ENCODE measurements around the gene CPB2.

Gene CPB2

DNA sequence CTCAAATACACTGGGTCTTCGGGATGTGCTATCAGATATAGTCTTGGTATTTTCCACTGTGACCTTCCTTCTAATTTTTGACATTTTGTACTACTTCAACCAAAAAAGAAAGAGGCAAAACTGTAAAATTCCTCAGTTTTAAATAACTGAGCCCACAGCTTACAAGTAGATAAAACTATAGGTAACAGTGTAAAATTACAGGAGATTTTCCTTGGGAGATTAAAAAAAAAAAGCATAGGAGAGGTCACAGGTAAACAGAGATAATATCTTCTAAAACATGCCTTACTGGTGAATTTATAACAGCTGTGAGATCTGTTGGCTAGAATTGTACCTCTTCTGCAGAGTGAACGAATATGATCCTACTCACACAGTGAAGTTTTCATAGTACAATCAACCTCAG is 59.4 kb downstream of the CPB2 start:
- DNase-seq = no peak

DNA sequence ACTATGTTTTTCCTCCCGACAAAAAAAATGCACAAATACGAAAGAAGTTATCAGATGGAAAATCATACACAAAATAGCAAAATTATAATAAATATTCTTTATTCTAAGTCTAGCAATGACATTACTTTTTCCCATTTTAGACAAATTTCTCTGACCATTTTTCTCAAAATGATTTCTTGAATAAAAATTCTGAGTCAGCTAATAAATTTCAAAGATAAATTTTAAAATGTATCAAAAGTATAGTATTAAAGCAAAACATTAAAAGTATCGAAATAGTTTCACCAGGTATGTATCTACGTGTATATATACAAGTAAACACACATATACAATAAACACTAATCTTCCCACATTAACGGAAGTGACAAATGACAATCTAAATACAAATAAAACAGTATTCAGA is 61.2 kb downstream of the CPB2 start:
- DNase-seq = no peak

DNA sequence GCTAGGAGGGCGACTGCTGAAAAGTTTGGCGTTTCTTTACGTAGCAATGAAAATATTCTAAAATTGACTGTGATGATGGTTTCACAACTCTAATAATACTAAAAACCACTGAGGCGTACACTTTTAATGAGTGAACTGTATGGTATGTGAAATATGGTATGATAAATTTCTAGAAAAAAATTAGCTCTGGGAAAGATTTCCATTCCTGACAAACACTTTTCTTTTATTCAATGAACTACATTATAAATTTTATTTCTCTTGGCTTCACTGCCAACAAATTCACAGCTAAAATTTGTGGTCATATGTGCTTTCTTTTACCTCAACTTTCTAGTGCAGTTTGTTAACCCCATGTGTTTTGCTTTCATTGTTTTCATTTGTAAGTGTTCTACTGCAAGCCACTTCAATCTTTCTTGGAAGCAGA is 63.4 kb downstream of the CPB2 start:
- no peak for DNase-seq

DNA sequence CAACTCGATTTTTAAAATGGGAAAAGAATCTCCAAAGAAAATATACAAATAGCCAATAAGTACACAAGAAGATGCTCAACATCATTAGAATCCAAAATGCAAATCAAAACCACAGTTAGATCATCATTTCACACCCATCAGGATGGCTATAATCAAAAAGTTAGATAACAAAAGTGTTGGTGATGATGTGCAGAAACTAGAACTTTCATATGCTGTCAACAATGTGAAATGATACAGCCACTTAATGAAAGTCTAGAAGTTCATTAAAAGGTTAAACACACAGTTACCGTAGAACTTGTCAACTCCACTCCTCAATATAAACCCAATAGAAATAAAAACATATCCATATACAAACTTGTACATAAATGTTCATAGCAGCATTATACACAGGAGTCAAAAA is 64.1 kb downstream of the CPB2 start:
- DNase-seq = no peak

DNA sequence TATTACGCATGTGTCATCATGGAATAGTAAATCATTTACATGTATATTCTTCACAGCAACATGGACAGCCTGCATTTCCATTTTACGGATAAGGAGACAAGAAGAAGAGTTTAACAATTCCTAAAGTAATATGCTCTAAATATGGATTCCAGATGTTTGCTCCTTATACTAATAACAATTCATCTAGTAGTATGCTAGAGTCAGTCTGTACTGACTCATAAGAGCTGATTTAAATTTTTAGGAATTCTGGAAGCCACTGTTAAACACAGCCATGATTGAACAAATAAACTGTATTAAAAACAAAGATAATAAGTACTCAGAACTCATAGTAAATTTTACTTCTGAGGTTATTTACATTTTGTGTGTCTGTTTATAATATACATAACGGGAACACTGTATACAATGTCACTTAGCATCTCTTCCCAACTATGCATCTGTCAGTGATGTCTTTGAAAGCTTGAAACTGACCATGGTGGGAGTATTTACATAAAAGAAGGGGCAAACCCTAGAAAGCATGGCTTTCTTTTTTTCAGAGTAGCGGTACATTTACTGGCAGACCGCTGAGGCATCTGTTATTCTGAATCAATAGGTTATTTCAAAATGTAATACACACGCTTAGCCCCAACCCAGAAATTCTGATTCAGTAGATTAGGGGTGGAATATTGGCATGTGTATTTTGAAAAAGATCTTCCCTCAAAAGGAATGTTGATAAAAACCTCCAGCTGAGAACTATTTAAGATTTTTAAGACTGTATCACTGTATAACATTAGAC is 65.2 kb downstream of the CPB2 start:
- no peak for DNase-seq

DNA sequence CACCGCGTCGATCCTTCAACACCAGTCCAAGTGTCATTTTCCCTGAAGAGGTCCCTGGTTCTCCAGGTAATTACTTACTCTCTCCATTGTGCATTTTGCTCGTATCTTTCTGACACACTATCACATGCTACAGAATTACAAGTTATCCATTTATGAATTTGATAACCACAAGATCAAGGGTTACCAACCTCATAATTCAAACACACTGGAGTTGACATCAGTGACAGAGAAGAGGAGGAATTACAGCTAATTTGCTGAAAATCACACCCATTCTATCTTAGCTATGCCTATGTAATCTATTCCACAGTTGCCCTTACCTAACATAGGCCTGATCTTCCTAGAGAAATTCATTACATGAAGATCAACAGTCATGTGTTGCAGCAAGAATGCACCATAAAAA is 66.5 kb downstream of the CPB2 start:
- DNase-seq = no peak

DNA sequence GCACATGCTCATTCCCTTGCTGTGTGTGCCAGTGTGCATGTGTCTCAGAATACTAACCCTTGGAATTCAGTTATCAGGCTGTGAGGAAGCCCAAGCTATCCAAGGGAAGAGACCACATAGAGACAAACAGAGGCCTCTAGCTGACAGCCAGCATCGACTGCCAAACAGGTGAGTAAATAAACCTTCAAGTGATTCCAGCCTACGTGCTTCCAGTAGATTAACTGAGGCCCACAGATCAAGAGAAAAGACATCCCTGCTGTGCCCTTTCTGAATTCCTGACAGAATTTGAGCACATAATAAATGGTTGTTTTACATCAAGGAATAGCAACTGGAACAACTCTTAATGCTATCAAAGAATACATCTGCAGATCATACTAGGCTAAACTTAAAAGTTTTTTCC is 69.8 kb downstream of the CPB2 start:
- DNase-seq = peak; percentile 55

DNA sequence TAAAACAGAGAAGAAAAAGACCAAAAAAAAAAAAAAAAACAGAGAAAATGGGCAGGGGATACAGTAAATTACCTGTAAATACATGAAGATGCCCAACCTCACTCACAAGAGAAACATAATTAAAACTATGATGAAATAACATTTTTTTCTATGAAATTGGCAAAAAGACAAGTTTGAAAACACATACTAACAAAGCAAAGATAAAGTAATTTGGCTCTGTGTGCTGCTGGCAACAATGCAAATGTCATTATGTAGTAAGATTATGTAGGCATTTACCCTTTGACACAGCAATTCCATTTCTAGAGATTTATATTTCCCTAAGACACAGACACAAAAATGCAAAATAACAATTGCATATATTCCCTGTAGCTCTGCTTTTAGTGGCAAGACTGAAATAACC is 72.5 kb downstream of the CPB2 start:
- DNase-seq = no peak

DNA sequence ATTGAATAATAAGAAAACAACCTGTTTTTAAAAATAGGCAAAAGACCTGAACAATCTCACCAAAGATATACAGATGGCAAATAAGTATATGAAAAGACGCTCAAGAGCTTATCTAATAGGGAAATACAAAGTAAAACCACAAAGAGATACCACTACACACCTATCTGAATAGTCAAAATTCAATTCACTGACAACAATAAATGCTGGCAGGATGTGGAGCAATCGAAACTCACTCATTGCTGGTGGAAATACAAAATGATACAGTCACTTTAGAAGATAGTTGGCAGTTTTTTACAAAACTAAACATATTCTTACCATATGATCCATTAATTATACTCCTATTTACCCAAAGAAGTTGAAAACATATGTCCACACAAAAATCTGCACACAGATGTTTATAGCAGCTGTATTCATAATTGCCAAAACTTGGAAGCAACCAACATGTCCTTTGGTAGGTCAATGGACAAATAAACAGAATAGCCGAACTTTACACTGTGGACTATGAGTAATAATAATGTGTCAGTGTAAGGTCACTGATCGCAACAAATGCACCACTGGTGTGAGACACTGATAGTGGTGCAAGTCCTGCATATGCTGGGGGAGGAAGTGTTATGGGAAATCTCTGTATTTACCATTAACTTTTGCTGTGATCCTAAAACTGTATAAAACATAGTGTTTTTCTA is 73.1 kb downstream of the CPB2 start:
- DNase-seq = no peak

DNA sequence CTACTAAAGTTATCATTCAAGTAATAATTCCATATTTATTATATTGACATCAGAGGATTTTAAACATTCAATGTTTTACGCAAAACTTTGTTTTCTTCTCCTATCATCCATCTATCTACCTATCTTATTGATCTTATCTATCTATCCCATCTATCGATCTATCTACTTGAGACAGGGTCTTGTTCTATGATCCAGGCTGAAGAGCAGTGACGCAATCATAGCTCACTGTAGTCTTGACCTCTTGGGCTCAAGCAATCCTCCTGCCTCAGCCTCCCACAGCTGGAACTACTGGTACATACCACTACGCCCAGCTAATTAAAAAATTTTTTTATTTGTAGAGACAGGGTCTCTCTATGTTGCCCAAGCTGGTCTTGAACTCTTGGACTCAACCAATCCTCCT is 79.7 kb downstream of the CPB2 start:
- DNase-seq = no peak

DNA sequence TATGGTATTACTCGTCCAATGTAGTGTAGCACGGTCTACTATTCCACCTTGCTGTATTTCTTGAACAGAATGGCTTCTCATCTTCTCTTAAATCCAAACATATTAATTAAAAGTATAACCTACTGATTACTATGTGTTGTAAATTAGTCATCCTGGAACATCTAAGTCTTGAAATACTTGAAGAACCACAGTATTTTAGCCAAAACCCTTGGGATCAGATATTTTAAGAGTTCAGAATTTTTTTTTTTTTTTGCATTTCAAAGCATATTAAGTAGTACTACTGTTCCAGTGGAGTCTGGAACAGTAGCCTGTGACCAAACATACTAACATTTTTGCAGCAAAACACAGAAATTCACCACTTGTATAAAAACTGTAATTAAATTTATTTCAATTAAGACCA is 82.4 kb downstream of the CPB2 start:
- no peak for DNase-seq

DNA sequence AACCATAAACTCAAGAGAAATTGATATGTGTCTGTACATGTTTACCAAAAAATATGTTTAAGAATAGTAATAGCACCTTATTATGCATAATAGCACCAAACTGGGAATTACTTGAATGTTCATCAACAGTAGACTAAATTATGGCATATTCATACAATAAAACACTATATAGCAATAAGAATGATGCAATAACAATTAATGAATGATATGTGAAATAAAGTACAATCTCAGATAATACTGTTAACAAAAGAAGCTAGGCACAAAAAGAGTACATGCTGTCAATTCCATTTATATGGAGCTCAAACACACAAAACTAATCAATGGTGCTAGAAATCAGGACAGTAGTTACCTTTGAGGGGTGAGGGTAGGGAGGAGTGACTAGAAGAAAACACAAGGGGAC is 88.6 kb downstream of the CPB2 start:
- no peak for DNase-seq

DNA sequence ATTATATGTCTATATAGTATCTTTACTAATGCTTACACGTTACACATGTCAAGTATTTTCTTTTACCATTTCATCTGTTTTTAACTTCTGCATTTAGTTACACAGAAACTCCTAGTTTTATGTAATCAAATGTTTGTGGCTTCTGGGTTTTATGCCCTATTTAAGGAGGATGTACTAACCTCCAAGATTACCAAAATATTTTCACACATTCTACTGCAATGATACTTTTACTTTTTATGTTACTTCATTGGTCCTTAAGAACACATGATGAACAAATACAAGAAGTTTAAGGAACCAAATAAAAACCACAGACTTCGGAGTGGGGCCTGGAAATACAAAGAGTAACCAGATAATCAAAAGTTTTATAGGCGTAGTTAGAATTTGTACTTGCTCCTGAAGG is 89.5 kb downstream of the CPB2 start:
- DNase-seq = no peak

DNA sequence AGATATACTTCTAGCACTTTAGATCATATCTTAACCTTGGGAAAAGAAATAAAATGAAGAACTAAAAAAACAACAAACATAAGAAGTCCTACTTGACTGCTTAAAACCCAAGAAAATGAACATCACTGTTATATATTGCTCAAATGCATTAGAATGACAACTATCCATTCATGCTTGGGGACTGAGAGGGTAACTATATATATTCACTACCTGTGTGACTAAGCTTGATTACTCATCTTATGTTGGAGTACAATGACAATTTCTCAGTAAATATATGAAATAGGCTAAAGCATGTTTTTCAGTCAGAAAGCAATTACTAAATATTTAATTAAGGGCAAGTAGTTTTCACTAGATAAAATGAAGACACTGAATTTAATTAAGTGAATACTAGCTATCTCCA is 92.4 kb downstream of the CPB2 start:
- no peak for DNase-seq

DNA sequence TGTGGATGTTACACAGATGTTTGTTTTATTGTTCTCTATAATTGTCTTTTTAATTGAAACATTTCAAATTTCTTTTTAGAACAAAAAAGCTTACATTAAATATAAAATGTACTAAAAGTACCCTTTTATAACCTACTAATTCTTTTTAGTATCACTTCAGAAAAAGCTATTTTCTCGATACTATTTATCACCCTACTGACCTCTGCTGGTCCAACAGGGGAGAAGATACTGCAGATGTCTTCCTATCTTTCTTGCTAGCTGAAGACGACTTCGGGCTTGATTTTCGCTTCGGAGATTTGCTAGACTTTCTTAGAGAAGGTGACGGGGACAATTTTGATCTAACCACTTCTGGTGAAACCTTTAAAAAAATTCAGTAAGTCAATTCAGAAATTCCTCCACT is 94.7 kb downstream of the CPB2 start:
- DNase-seq = no peak

DNA sequence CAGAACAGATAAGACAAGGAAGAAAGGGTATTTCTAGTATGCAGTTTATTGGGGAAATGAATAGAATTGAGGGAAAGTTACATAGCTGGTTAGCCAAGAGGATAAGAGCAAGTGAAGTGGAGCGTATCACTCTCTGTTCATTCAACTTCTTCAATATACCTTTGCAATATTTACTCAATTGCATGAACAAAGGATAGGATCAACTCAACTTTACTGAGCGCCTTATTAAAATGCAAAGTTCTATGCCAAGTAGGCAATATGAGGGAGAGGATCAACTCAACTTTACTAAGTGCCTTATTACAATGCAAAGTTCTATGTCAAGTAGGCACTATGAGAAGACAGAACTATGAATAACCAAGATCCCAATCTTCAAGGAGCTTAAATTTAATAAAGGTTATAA is 96.2 kb downstream of the CPB2 start:
- no peak for DNase-seq

DNA sequence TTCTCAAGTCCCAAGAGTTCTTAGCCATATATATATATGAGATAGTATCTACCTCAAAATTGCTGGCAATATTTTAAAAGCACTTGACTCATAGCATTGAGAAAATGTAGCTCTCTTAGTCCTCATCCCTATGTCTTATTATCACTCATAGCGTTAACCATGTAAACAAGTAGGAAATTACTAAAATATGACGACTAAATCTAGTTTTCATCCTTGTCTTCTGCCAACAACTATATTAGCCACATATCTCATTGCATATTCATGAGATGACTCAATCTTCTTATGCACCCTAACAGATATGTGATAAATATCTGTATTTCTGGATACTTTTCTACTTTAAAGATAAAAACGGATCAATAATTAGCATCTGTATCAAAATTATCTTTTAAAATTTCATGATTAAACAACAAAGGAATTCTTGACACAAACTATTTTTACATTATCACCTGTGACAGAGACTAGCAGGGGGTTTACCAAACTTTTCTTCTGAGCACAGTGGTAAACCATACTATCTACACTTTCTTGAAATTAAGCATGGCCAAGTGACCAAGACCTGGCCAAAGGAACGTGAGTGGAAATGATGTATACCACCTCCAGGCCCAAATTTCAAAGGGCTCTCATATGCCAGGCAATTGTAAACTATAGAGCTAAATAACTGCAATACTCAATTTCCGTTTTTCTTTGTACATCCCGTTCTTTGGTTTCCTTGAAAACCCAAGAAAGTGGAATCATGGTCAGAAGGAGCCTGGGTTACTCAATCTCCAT is 98.0 kb downstream of the CPB2 start:
- DNase-seq = no peak

DNA sequence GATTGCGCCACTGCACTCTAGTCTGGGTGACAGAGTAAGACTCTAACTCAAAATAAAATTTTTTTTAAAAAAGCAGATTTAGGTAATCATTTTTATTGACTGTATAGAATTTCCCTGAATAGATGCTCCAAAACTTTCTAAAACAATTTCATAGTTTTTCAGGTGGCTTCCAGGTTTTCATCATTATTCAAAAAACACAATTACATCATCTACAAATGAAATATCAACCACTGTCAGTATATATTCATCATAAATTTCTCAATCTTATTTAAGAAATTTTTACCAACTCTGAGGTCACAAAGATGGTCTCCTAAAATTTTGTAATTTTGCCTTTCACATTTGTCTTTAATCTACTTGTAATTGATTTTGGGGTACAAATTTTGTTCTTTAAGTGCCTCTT is 100.3 kb downstream of the CPB2 start:
- DNase-seq = no peak

Measured in NCI-H2029 treated with DMSO at 0.1 percent for 48 hours (cell line).